HepG2 (cell line): ENCODE measurements around the gene IPO9. TPM values are rescaled to one million over a fixed set of nuclear protein-coding genes. Genes with fewer than 3 reads are reported as not detected.

ENCODE experiments used
- ATAC-seq: fragments of 200-7000 bp; cut with Tn5 transposase; 3 replicates; pipeline ENCODE4 v1.9.1; 2020; ENCODE audit warnings: mild to moderate bottlenecking, moderate library complexity
- BruUV-seq: library from RNA; stranded (reverse); fragments of 400-500 nt; replicated peaks from 2 replicates; lab custom pipeline; 2021; lab: Mats Ljungman, UMichigan
- CTCF ChIA-PET: fragments of 300-600 bp; formaldehyde crosslinking; extraction: SDS; loops from one replicate; lab custom pipeline; 2021; ENCODE audit warnings: low total read pairs, inconsistent platforms, low intra/inter-chr PET ratio; lab: Yijun Ruan, JAX
- POLR2A ChIA-PET: fragments of 350-600 bp; sonication (Branson Sonifier 250); formaldehyde crosslinking; loops from one replicate; lab custom pipeline; 2020; ENCODE audit warnings: antibody characterized with exemption, inconsistent platforms; lab: Yijun Ruan, JAX
- DNase-seq: peaks from one replicate; pipeline ENCODE4 v3.0.0-alpha.2; 2015; ENCODE audit warnings: low spot score
- FAIRE-seq: peaks from 3 replicates; lab custom pipeline; 2011; peaks lifted over from hg19 to GRCh38; lab: Jason Lieb, UNC
- H2AFZ ChIP-seq: one replicate; pipeline ENCODE4 v1.6.1; 2011; ENCODE audit warnings: low read length, inconsistent platforms
- H3K27ac ChIP-seq: fragments of 300-600 bp; 3 replicates; pipeline ENCODE4 v1.8.0; 2011; ENCODE audit warnings: mixed run types, mild to moderate bottlenecking, mixed read lengths, low read length, inconsistent platforms; ENCODE audit not compliant: insufficient read depth; ENCODE audit errors: extremely low read length
- H3K27me3 ChIP-seq, 2 experiments: fragments of 200-600 bp in 1 of 2; 2 replicates in 1 of 2; 3 replicates in 1 of 2; pipeline versions ENCODE4 v1.6.0 to v1.8.0; 2011; ENCODE audit warnings: low read length in 2 of 2, mild to moderate bottlenecking in 2 of 2, moderate library complexity in 2 of 2, inconsistent platforms in 1 of 2; ENCODE audit not compliant: insufficient read depth in 2 of 2, control insufficient read depth in 1 of 2
- H3K36me3 ChIP-seq, 2 experiments: fragments of 200-600 bp in 1 of 2; replicated peaks in 1 of 2; 2 replicates in 1 of 2; 3 replicates in 1 of 2; pipeline versions ENCODE4 v1.5.1 to v1.8.0; 2011; ENCODE audit warnings: low read length in 2 of 2, inconsistent platforms in 1 of 2; ENCODE audit not compliant: insufficient read depth in 2 of 2, control insufficient read depth in 1 of 2
- H3K4me1 ChIP-seq: 2 replicates; pipeline ENCODE4 v1.5.1; 2012; ENCODE audit warnings: low read length, inconsistent platforms; ENCODE audit not compliant: insufficient read depth
- H3K4me2 ChIP-seq: 2 replicates; pipeline ENCODE4 v1.6.0; 2011; ENCODE audit warnings: low read depth, low read length, inconsistent platforms
- H3K4me3 ChIP-seq, 3 experiments: fragments of 200-600 bp in 1 of 3; sonication (generic), shearing (Covaris generic) in 1 of 3; replicated peaks in 1 of 3; 2 replicates each; pipeline ENCODE4 v1.5.1; 2011 to 2016; ENCODE audit warnings: low read length in 3 of 3, inconsistent platforms in 2 of 3, low read depth in 2 of 3, mild to moderate bottlenecking in 2 of 3, control low read depth in 1 of 3, mixed read lengths in 1 of 3; ENCODE audit not compliant: insufficient read depth in 1 of 3
- H3K79me2 ChIP-seq: one replicate; pipeline ENCODE4 v1.6.1; 2011; ENCODE audit warnings: low read length, inconsistent platforms; ENCODE audit not compliant: insufficient read depth
- H3K9ac ChIP-seq: 2 replicates; pipeline ENCODE4 v1.6.0; 2011; ENCODE audit warnings: mild to moderate bottlenecking, low read depth, low read length, inconsistent platforms; ENCODE audit not compliant: insufficient read depth
- H3K9me3 ChIP-seq: 2 replicates; pipeline ENCODE4 v1.5.1; 2012; ENCODE audit warnings: mild to moderate bottlenecking, low read length
- H4K20me1 ChIP-seq: 2 replicates; pipeline ENCODE4 v1.6.0; 2011; ENCODE audit warnings: inconsistent platforms, mild to moderate bottlenecking, low read length, moderate library complexity; ENCODE audit not compliant: insufficient read depth
- ATF7 ChIP-seq, 2 experiments: fragments of 450-650 bp in 1 of 2; sonication (generic) in 1 of 2; formaldehyde crosslinking in 1 of 2; IDR thresholded peaks; 2 replicates each; pipeline versions ENCODE4 v1.4.0 to v1.6.1; 2016 to 2020; ENCODE audit warnings: antibody characterized with exemption in 1 of 2, mild to moderate bottlenecking in 1 of 2, missing genetic modification reagents in 1 of 2
- CEBPB ChIP-seq: IDR thresholded peaks from 2 replicates; pipeline ENCODE4 v1.6.1; 2011; ENCODE audit warnings: low read depth, low read length, improper control_type of control experiment, borderline replicate concordance
- CREM ChIP-seq, 2 experiments: sonication (generic) in 1 of 2; formaldehyde crosslinking in 1 of 2; IDR thresholded peaks; 2 replicates each; pipeline versions ENCODE4 v1.4.0 to v1.6.1; 2016 to 2020; ENCODE audit warnings: antibody characterized with exemption in 1 of 2, mild to moderate bottlenecking in 1 of 2, missing genetic modification reagents in 1 of 2
- ESRRA ChIP-seq: sonication (generic); formaldehyde crosslinking; IDR thresholded peaks from 2 replicates; pipeline ENCODE4 v1.5.1; 2020; ENCODE audit warnings: mild to moderate bottlenecking, low read depth, missing genetic modification reagents
- HNF4A ChIP-seq: sonication (generic); formaldehyde crosslinking; IDR thresholded peaks from 2 replicates; pipeline ENCODE4 v1.4.0; 2020; ENCODE audit warnings: missing genetic modification reagents
- HNF4G ChIP-seq, 2 experiments: sonication (generic) in 1 of 2; formaldehyde crosslinking in 1 of 2; IDR thresholded peaks; 2 replicates each; pipeline versions ENCODE4 v1.4.0 to v1.6.1; 2011 to 2020; ENCODE audit warnings: borderline replicate concordance in 2 of 2, low read depth in 2 of 2, mild to moderate bottlenecking in 2 of 2, low read length in 1 of 2, missing genetic modification reagents in 1 of 2, moderate library complexity in 1 of 2
- KAT2B ChIP-seq: fragments of 150-350 bp; IDR thresholded peaks from 2 replicates; pipeline ENCODE4 v1.6.1; 2014; ENCODE audit warnings: low read depth, low read length, borderline replicate concordance
- MAF1 ChIP-seq: sonication (generic); formaldehyde crosslinking; IDR thresholded peaks from 2 replicates; pipeline ENCODE4 v1.5.0; 2020; ENCODE audit warnings: missing genetic modification reagents, borderline replicate concordance
- NCOA2 ChIP-seq: sonication (generic); formaldehyde crosslinking; IDR thresholded peaks from 2 replicates; pipeline ENCODE4 v1.8.0; 2022; ENCODE audit warnings: inconsistent platforms
- RFX3 ChIP-seq: IDR thresholded peaks from 2 replicates; pipeline ENCODE4 v1.6.1; 2016; ENCODE audit warnings: missing biosample characterization, missing genetic modification reagents
- SOX6 ChIP-seq, 2 experiments: fragments of 450-650 bp in 1 of 2; sonication (generic) in 1 of 2; formaldehyde crosslinking in 1 of 2; IDR thresholded peaks; 2 replicates each; pipeline versions ENCODE4 v1.4.0 to v1.6.1; 2017 to 2020; ENCODE audit warnings: antibody characterized with exemption in 1 of 2, mild to moderate bottlenecking in 1 of 2, missing genetic modification reagents in 1 of 2
- SRSF1 ChIP-seq: fragments of 200-400 bp; formaldehyde crosslinking; optimal IDR thresholded peaks from 2 replicates; pipeline ENCODE3; 2017; ENCODE audit warnings: mild to moderate bottlenecking, low read depth, low read length, moderate library complexity
- ZBTB38 ChIP-seq: sonication (generic); formaldehyde crosslinking; IDR thresholded peaks from 2 replicates; pipeline ENCODE4 v1.5.1; 2020; ENCODE audit warnings: mild to moderate bottlenecking, missing genetic modification reagents
- ZMYM2 ChIP-seq: sonication (generic); formaldehyde crosslinking; IDR thresholded peaks from 2 replicates; pipeline ENCODE4 v1.8.0; 2022; ENCODE audit warnings: mild to moderate bottlenecking, missing genetic modification reagents
- ZNF547 ChIP-seq: sonication (generic); formaldehyde crosslinking; IDR thresholded peaks from 2 replicates; pipeline ENCODE4 v1.5.1; 2020; ENCODE audit warnings: mild to moderate bottlenecking, missing genetic modification reagents
- ZNF556 ChIP-seq: sonication (generic); formaldehyde crosslinking; IDR thresholded peaks from 2 replicates; pipeline ENCODE4 v1.4.0; 2020; ENCODE audit warnings: mild to moderate bottlenecking, missing genetic modification reagents, borderline replicate concordance
- ZNF841 ChIP-seq: sonication (generic); formaldehyde crosslinking; IDR thresholded peaks from 2 replicates; pipeline ENCODE4 v1.8.1; 2023; ENCODE audit warnings: missing genetic modification reagents, borderline replicate concordance
- WGBS: methylation state at CpG from one replicate; pipeline ENCODE4 v1.1.6; 2017; ENCODE audit warnings: low lambda C conversion rate; 5-methylcytosine and 5-hydroxymethylcytosine counted together
- in situ Hi-C: cut with HindIII; loops from 2 replicates; pipeline ENCODE4 v1.10.0; 2017; ENCODE audit warnings: low pct_unique_long_range_greater_than_20kb; ENCODE audit not compliant: extremely low pct_ligation_motif_present
- intact Hi-C: fragments of 100-400 bp; cut with micrococcal nuclease; formaldehyde crosslinking; loops from one replicate; pipeline ENCODE4 v1.10.0; 2022; ENCODE audit not compliant: unreplicated experiment
- polyA plus RNA-seq, 8 experiments: library from polyadenylated mRNA; depleted of rRNA in 3 of 8; stranded (reverse) in 7 of 8; unstranded in 1 of 8; fragments of >200 nt; fragmentation: Illumina TruSeq in 4 of 8; extraction: Trizol in 4 of 8; gene quantifications; 2 replicates each; pipeline versions ENCODE4 v1.2.1 to v1.2.3, GENCODE V29; 2011 to 2016; ENCODE audit warnings: low read depth in 4 of 8, missing spikeins in 1 of 8, mixed read lengths in 1 of 8; ENCODE audit not compliant: insufficient read depth in 1 of 8
- total RNA-seq, 5 experiments: library from RNA; depleted of rRNA; stranded (reverse); fragments of >200 nt; fragmentation: Illumina TruSeq; extraction: Trizol; gene quantifications; 2 replicates each; pipeline ENCODE4 v1.2.3, GENCODE V29; 2016; ENCODE audit warnings: low read depth in 1 of 5

IPO9 gene
- total and polyA plus RNA-seq, 2 of the 13 experiments (the other 11 are each of a cell fraction or from before 2014, with no cell fraction given), result 31.0 to 34.8 TPM

GRCh38 chr1:201848230-201848629 lies 19.3 kb downstream of the IPO9 start (continued):
- peak; percentile 50; the same call in 1 of the 2 replicates for TF ChIP-seq CEBPB
- TF ChIP-seq SOX6 (IDR thresholded peaks at IDR 0.05), result no peak
- TF ChIP-seq SOX6 (CRISPR knock-in tag; IDR thresholded peaks at IDR 0.05), result peak; percentile 52; the same call in 1 of the 2 replicates
- TF ChIP-seq KAT2B, result no peak
- 0 out of 2 replicates have a peak, but pooled peaks have one; percentile 38 for TF ChIP-seq HNF4G (IDR thresholded peaks at IDR 0.05; ENCODE audit: borderline replicate concordance, low read depth, low read length)
- TF ChIP-seq HNF4G (CRISPR knock-in tag; IDR thresholded peaks at IDR 0.05; ENCODE audit: borderline replicate concordance, low read depth), result no peak
- peak; percentile 57; the same call in 1 of the 2 replicates for TF ChIP-seq ZBTB38 (CRISPR knock-in tag)
- TF ChIP-seq HNF4A (CRISPR knock-in tag), result peak; percentile 48
- no peak for TF ChIP-seq NCOA2
- no peak for TF ChIP-seq ESRRA (CRISPR knock-in tag)
- no peak for TF ChIP-seq MAF1 (CRISPR knock-in tag)

GRCh38 chr1:201849372-201850052 lies 20.6 kb downstream of the IPO9 start:
- H3K9me3 ChIP-seq, result no peaks in the 10 kb centered on the region
- 95% methylated on average over 2 of the region's 2 CpGs for WGBS
- TF ChIP-seq RFX3, result no peak
- TF ChIP-seq ATF7 (IDR thresholded peaks at IDR 0.05), result no peak
- no peak for TF ChIP-seq ATF7 (CRISPR knock-in tag; IDR thresholded peaks at IDR 0.05)
- TF ChIP-seq ZNF547, result no peak
- no peak for TF ChIP-seq ZNF841
- no peak for TF ChIP-seq CREM (IDR thresholded peaks at IDR 0.05)
- TF ChIP-seq CREM (CRISPR knock-in tag; IDR thresholded peaks at IDR 0.05), result no peak
- TF ChIP-seq ZMYM2 (CRISPR knock-in tag), result no peak
- no peak for TF ChIP-seq SRSF1
- TF ChIP-seq ZNF556 (CRISPR knock-in tag), result no peak
- in situ Hi-C loops, result no loop called here
- BruUV-seq, result no TSS peak
- H3K27ac ChIP-seq, result no peak overlapping the region
- no peak for ATAC-seq
- ChIA-PET CTCF (no interaction called here), POLR2A (no interaction called here)
- no peaks in the 10 kb centered on the region for H3K27me3 ChIP-seq
- no peak overlapping the region for H3K9ac ChIP-seq
- H3K79me2 ChIP-seq, result peaks cover 15% of the 10 kb centered on the region
- H3K4me2 ChIP-seq, result no peak overlapping the region
- H3K4me1 ChIP-seq, result peaks cover 22% of the 10 kb centered on the region
- intact Hi-C loops, result no loop called here
- DNase-seq, result no peak
- FAIRE-seq, result no peak
- no peaks in the 10 kb centered on the region; the same call in 1 of the 2 replicates for H4K20me1 ChIP-seq
- no peak overlapping the region for H3K4me3 ChIP-seq
- no peak overlapping the region for H2AFZ ChIP-seq
- H3K36me3 ChIP-seq, result peaks cover 16 to 60% of the 10 kb centered on the region in 2 experiments
